Measurements from ENCODE around the gene WBP2.
"Not testable (repeated sequence)": the region's sequence is repeated elsewhere in the genome, so short reads cannot be mapped to it uniquely, and the experiment has no call there.

The WBP2 gene

GRCh38 chr17:75888484-75888883 is 33.3 kb upstream of the WBP2 start:
- DNase-seq: no peak

GRCh38 chr17:75885860-75886259 is 30.7 kb upstream of the WBP2 start:
- not testable (repeated sequence) for DNase-seq

- no peak for DNase-seq
Measured at GRCh38 chr17:75885431-75885830, 30.3 kb upstream of the WBP2 start.

GRCh38 chr17:75881678-75882454 is 26.7 kb upstream of the WBP2 start:
- no peak for DNase-seq

GRCh38 chr17:75880266-75880665 is 25.1 kb upstream of the WBP2 start:
- no peak for DNase-seq

- peak; percentile 86 for DNase-seq
Measured at GRCh38 chr17:75878174-75878998, 23.3 kb upstream of the WBP2 start, which contains the start of gene TRIM47. TSS of gene TRIM47 (minus strand) at chr17:75878581. CDS start at chr17:75878548, 33 bp downstream.

- peak; percentile 74 for DNase-seq
Measured at GRCh38 chr17:75877752-75878173, 22.6 kb upstream of the WBP2 start.

GRCh38 chr17:75876938-75877751 is 22.0 kb upstream of the WBP2 start:
- DNase-seq: peak; percentile 97

GRCh38 chr17:75876190-75876937 is 21.2 kb upstream of the WBP2 start:
- DNase-seq: no peak

- DNase-seq: no peak
Measured at GRCh38 chr17:75875940-75876189, 20.7 kb upstream of the WBP2 start.

- DNase-seq: no peak
Measured at GRCh38 chr17:75875182-75875939, 20.2 kb upstream of the WBP2 start.

GRCh38 chr17:75874323-75875181 is 19.4 kb upstream of the WBP2 start:
- DNase-seq: no peak

GRCh38 chr17:75873587-75874322 is 18.6 kb upstream of the WBP2 start:
- DNase-seq: no peak

GRCh38 chr17:75872434-75873351 is 17.6 kb upstream of the WBP2 start:
- peak; percentile 83 for DNase-seq

GRCh38 chr17:75870228-75870627 is 15.1 kb upstream of the WBP2 start:
- DNase-seq: not testable (repeated sequence)

- DNase-seq: peak; percentile 60
Measured at GRCh38 chr17:75869282-75870141, 14.4 kb upstream of the WBP2 start.

- DNase-seq: not testable (repeated sequence)
Measured at GRCh38 chr17:75868730-75869281, 13.7 kb upstream of the WBP2 start.

All from left hindlimb (tissue), 1 donor.